HG03342 (cell line): ENCODE data around the gene ZNF577.
"Not testable (repeated sequence)": the region's sequence is repeated elsewhere in the genome, so short reads cannot be mapped to it uniquely, and the experiment has no call there.

Experiments
- ATAC-seq: cut with Tn5 transposase; IDR thresholded peaks from one replicate; pipeline ENCODE4 v1.9.1; 2021; ENCODE audit warnings: mild to moderate bottlenecking, moderate library complexity; ENCODE audit not compliant: unreplicated experiment

Gene ZNF577

DNA sequence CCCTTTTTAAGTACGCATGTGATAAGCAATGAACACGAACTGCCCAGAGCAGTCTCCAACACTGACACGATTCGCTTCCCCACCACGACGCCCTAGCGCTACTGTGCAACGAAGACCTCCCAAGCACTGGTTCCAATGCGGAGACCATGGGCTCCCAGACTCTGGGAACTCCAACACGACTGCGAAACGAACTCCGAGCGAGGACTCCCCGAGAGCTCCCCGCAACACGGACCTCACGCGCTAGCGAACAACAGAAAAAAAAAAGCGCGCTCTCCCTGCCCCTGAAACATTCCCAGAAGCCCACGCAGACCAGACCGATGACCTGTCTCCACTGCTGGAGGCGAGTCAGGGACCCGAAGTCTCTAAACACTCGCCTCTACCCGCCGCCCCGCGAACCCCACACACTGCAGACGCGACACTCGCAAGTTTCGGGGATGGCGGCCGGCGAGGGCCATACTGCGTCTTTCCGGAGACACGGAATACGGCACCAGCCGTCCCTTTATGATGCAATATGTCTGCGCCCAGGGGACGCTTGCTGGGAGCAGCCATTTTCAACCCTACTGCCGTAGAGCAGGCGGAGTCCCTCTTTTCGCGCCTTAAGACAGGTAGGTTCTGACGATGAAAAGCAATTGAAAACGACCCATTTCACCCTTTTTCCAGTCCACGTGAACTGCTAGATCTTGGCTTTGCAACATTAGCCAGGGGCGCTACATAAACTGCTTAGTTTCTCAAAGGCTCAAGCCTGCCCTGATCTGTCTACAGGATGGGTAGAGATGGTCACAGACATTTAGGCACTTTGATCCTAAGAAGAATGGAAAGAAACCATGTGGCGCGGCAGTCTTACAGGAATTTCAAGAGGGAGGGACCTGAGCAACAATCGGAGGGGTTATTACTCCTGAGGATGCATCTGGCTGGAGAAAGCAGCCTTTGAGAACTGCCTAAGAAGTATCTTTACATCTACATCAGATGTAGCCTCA, at the start of gene ZNF577:
ZNF577 (minus strand) TSS at position 430 of the 977 bp plus-strand sequence. CDS start 7,569 bp downstream, outside the sequence.
- ATAC-seq = no peak

GRCh38 chr19:51931921-51932320, 44.2 kb upstream of the ZNF577 start:
- no peak for ATAC-seq

- ATAC-seq = no peak
Observed at GRCh38 chr19:51927859-51928258, 40.1 kb upstream of the ZNF577 start.

DNA sequence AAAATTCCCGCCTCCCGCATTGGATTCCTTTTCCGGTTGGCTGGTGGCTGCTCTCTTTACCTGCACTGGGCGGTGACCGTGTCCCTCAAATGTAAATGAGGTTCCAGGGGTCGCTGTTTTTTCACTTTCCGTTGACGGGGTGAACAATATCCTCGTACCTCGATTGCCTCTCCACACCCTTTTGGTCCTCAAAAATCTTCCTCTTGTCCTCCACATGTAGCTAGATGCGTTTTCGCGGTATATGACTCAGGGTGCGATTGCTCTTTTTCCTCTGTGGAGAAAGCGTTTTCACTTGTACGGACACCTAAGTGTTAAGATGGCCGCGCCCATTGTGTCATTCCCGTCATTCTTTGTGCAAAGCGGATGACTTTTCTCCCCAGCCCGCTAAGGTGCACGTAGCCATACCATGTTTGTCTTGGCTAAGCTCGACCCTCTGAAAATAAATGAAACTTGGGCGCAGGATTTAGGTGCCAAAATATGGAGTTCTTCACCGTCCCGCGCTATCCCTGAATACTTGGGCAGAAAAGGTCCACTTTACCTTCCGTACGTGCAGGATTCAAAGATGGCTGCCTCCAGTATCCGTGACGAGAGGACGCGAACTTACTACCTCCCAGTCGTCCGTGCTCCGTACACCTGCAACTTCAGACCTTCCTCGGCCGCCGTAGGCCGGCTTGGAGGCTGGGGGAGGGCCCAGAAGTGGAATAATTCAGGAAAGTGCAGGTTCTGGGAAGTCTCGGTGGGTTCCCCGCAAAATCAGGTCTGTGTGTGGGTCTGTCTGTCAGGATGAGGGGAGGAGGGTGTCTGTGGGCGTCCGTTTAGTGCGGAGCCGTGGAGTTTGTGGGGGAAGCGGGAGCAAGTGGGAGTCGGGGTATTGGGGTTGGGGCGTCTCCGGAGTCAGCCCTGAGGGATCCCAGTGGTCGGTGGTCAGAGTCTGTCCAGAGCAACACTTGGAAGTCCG, 39.3 kb upstream of the ZNF577 start, which contains the start of gene ZNF613:
ZNF613 (plus strand) TSS at position 689 of the 958 bp plus-strand sequence. CDS start 8,749 bp downstream, outside the sequence.
- peak; percentile 80 for ATAC-seq

GRCh38 chr19:51926426-51926783, 38.7 kb upstream of the ZNF577 start:
- no peak for ATAC-seq

DNA sequence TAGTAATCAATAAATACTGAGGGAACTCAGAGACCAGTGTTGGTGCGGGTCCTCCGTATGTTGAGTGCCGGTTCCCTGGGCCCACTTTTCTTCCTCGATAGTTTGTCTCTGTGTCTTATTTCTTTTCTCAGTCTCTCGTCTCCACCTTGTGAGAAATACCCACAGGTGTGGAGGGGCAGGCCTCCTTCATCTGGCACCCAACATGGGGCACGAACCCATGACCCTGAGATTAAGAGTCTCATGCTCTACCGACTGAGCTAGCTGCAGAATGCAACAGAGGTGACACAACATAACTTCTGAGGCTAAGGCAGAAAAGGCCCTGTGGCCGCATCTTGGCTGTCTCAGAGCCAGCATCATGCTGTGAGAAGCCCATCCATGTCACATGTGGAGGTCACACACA, 34.2 kb upstream of the ZNF577 start:
- ATAC-seq = no peak

DNA sequence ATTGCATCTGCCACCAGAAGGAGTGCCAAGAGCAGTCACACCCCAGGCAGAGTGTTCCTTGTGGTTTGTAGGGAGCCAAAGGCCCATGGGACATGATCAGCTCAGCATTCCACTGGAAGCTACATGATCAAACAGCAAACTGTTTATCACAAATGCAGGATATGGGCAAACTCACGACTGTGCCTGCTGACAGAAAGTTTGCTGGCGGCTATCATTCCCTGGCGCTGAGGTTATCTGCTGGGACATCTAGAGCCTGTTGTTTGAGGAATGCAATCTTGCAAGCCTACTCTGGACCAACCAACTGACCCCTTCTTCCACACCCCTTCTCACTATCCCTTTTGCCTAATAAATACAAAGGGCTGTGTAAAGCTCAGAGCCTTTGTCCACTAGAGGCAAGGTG, 31.9 kb upstream of the ZNF577 start:
- no peak for ATAC-seq

DNA sequence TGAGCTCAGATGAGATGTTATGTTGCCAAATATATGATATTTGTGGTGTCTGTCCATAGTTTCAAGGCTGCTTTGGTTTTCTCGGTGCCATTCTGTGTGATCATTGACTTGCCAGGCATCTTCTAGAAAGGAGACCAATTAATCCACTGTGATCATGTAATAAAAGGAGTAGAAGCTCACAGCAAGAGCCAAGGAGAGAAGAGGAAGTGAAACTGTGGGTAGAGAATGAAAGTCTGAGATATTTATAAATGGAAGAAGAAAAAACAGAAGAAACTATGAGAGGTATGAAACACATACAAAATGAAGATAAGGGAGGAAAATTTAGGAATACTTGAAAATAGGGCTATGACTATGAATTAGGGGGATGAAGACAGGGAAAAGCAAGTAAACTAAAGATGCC, 28.4 kb upstream of the ZNF577 start:
- ATAC-seq = no peak

DNA sequence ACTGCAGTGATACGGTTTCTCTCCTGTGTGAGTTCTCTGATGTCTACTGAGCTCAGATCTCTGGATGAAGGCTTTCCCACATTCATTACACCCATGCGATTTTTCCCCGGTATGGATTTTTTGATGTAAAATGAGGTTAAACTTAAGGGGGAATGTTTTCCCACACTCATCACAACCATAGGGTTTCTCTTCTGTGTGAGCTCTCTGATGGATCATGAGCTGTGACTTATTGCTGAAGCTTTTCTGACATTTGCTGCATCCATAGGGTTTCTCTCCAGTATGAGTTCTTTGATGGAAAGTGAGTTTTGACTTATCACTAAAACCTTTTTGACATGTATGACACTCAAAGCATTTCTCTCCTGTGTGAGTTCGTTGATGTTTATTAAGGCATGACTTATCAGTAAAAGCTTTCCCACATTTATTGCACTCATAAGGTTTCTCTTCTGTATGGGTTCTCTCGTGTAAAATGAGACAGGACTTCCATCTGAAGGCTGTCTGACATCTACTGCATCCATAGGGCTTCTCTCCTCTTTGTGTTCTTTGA, 27.6 kb upstream of the ZNF577 start:
- ATAC-seq = no peak

DNA sequence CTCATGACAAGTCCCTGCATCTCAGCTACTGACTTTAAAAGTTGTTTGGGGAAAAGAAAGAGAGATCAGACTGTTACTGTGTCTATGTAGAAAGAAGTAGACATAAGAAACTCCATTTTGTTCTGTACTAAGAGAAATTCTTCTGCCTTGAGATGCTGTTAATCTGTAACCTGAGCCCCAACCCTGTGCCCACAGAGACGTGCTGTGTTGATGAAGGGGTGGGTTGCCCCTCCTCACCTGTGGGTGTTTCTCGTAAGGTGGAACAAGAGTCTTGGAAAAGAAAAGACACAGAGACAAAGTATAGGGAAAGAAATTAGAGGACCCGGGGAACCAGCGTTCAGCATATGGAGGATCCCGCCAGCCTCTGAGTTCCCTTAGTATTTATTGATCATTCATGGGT, 20.2 kb upstream of the ZNF577 start:
- not testable (repeated sequence) for ATAC-seq

- not testable (repeated sequence) for ATAC-seq
Observed at GRCh38 chr19:51906108-51906507, 18.4 kb upstream of the ZNF577 start.

DNA sequence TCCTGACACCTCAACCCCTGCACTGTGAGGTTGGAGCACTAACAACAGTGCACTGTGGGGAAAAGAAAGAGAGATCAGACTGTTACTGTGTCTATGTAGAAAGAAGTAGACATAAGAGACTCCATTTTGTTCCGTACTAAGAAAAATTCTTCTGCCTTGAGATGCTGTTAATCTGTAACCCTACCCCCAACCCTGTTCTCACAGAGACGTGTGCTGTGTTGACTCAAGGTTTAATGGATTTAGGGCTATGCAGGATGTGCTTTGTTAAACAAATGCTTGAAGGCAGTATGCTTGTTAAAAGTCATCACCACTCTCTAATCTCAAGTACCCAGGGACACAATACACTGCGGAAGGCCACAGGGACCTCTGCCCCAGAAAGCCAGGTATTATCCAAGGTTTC, 17.9 kb upstream of the ZNF577 start:
- ATAC-seq = not testable (repeated sequence)

DNA sequence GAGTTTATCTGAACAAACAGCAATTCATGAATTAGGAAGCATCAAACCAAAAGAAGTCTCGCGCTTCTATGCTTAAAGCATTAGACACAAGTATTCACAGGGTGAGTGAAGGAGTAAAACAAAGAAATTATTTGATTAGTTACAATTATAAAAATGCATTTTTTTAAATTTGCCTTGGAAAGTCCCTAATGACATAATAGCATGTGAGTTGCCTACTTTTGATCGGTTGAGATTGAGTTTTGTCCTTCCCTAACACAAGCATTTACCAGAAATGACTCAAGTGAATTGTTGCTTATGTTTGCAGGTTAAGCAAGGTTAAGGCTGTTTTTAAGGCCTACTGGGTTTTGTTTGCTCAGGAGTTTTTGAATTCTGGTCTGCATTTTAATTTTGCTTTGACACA, 17.5 kb upstream of the ZNF577 start:
- no peak for ATAC-seq

- ATAC-seq = peak; percentile 74
Observed at GRCh38 chr19:51904331-51905165, 16.8 kb upstream of the ZNF577 start, which contains the start of gene ZNF649. Gene ZNF649 (minus strand): TSS chr19:51905017. CDS start chr19:51900107, 4,910 bp downstream.

- ATAC-seq = no peak
Observed at GRCh38 chr19:51903192-51903591, 15.4 kb upstream of the ZNF577 start.

DNA sequence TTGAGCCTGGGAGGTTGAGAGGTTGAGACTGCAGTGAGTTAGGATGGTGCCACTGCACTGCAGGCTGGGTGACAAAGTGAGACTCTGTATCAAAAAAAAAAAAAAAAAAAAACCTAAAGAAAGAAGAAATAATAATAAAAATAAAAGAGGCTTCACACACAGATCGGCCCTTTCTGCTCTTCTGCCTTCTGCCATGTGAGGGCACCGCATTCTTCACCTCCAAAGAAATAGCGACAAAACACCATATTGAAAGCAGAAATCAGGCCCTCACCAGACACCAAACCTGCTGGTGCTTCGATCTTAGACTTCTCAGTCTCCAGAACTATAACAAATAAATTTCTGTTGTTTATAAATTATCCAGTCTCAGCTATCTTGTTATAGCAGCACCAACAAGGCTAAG, 14.1 kb upstream of the ZNF577 start:
- ATAC-seq = no peak

DNA sequence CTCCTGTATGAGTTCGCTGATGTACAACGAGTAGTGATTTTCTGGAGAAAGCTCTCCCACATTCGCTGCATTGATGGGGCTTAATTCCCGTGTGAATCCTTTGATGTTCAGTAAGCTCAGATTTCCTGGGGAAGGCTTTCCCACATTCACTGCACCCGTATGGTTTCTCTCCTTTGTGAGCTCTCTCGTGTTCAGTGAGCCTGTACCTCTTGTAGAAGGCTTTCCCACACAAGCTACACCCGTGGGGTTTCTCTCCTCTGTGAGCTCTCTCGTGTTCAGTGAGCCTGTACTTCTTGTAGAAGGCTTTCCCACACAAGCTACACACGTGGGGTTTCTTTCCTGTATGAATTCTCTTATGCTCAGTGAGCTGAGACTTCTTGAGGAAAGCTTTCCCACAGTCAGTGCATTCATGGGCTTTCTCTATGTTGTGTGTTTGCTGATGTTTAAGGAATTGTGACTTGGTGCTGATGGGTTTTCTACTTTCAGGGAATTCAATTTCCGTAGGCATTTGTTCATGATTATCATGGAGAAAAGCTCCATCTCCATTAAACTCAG, 3.5 kb upstream of the ZNF577 start:
- ATAC-seq = no peak

- no peak for ATAC-seq
Observed at GRCh38 chr19:51889934-51890333, 2.2 kb upstream of the ZNF577 start.

DNA sequence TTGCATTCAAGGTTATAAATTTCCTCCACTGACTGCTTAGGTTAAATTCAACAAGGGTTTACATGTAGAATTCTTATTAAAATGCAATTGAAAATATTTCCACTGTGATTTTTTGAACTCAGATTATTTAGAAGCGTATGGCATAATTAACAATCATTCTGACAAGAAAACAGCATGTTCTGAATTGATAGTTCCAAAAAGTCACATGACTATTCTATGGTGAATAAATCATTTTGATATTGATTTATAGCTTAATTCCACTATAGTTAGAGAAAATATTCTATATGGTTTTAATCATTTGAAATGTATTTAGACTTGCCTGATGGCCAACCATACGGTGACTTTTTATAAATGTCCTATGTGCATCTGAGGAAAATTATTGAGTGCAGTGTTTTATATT, 3.0 kb downstream of the ZNF577 start:
- ATAC-seq = no peak

GRCh38 chr19:51882518-51882917, 5.2 kb downstream of the ZNF577 start:
- no peak for ATAC-seq
